ENCODE results near the gene F2R. TPM values are rescaled to one million over a fixed set of nuclear protein-coding genes. Genes with fewer than 3 reads are reported as not detected.

Gene F2R
- total and polyA plus RNA-seq, 2 experiments from 2014 or later: 4.4 to 5.3 TPM

DNA sequence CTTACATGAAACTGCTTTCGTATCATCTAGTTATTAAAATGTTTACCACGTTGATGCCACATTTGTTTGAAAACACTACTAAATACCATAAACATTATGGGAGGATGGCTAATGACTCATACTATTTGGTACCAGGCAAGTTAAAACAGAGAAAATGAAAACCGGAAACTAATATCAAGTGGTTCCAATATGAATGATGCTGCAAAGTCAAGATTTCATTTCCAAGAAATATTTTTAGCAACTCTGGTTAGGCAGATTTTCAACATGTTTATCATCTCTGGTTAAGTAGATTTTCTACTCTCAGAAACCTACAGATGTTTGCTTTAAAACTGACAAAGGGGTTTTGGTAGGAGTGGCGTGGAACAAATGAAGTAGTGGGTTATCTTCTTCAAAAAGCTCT lies 4.9 kb upstream of the F2R start:
- TF ChIP-seq EZH2 (IDR thresholded peaks at IDR 0.05; ENCODE audit: insufficient read depth, poor library complexity, severe bottlenecking) (no peak), EZH2phosphoT487 (IDR thresholded peaks at IDR 0.05; ENCODE audit: insufficient read depth, low read depth) (no peak)
- H2AFZ ChIP-seq: no peak overlapping the region
- H3K4me3 ChIP-seq: no peak overlapping the region
- no peaks in the 10 kb centered on the region for H3K9me3 ChIP-seq (ENCODE audit: low read depth)
- H3K36me3 ChIP-seq (ENCODE audit: low read depth): no peaks in the 10 kb centered on the region
- H3K79me2 ChIP-seq (ENCODE audit: insufficient read depth): no peaks in the 10 kb centered on the region
- no peak overlapping the region for H3K27ac ChIP-seq
- H3K4me1 ChIP-seq (ENCODE audit: insufficient read depth): peaks cover 14% of the 10 kb centered on the region
- 30% methylated on average over 4 of the region's 4 CpGs for WGBS, 2 experiments (ENCODE audit: low coverage in 1 of 2, low lambda C conversion rate in 2 of 2, missing lambda C conversion rate in 2 of 2)
- in situ Hi-C loops (cut with MboI): no loop called here
- peaks cover 61% of the 10 kb centered on the region for H3K27me3 ChIP-seq (replicated peaks; ENCODE audit: insufficient read depth)
- H4K20me1 ChIP-seq (ENCODE audit: insufficient read depth): no peaks in the 10 kb centered on the region
- DNase-seq: peak; percentile 54
- no peak overlapping the region for H3K9ac ChIP-seq
- H3K9me2 ChIP-seq (ENCODE audit: insufficient read depth): no peaks in the 10 kb centered on the region
- no peak overlapping the region for H3K4me2 ChIP-seq (ENCODE audit: unreplicated experiment)
- peaks cover 20% of the 10 kb centered on the region for H3F3A ChIP-seq (ENCODE audit: insufficient read depth)

- Histone ChIP-seq H2AFZ (peak overlapping the region; percentile 81), H3K4me3 (peak overlapping the region; percentile 87), H4K20me1 (ENCODE audit: insufficient read depth) (no peaks in the 10 kb centered on the region), H3K36me3 (ENCODE audit: low read depth) (no peaks in the 10 kb centered on the region), H3K9me3 (ENCODE audit: low read depth) (no peaks in the 10 kb centered on the region), H3K9ac (no peak overlapping the region; the same call in 1 of the 2 replicates), H3K27me3 (replicated peaks; ENCODE audit: insufficient read depth) (peaks cover 28% of the 10 kb centered on the region), H3K9me2 (ENCODE audit: insufficient read depth) (no peaks in the 10 kb centered on the region), H3F3A (ENCODE audit: insufficient read depth) (peaks cover 14% of the 10 kb centered on the region), H3K4me1 (ENCODE audit: insufficient read depth) (peaks cover 7% of the 10 kb centered on the region), H3K27ac (no peak overlapping the region), H3K79me2 (ENCODE audit: insufficient read depth) (no peaks in the 10 kb centered on the region), H3K4me2 (ENCODE audit: unreplicated experiment) (peak overlapping the region; percentile 87)
- TF ChIP-seq EZH2phosphoT487 (IDR thresholded peaks at IDR 0.05; ENCODE audit: insufficient read depth, low read depth) (0 out of 2 replicates have a peak, but pooled peaks have one; percentile 65), EZH2 (IDR thresholded peaks at IDR 0.05; ENCODE audit: insufficient read depth, poor library complexity, severe bottlenecking) (no peak)
- in situ Hi-C loops (cut with MboI): no loop called here
- 19 to 21% methylated on average over 52 of the region's 52 CpGs for WGBS, 2 experiments (ENCODE audit: low coverage in 1 of 2, low lambda C conversion rate in 2 of 2, missing lambda C conversion rate in 2 of 2)
- peak; percentile 27 for DNase-seq
These were observed 1.0 kb upstream of the F2R start for GRCh38 chr5:76714751-76715485.

GRCh38 chr5:76715486-76715735 lies 515 bp upstream of the F2R start:
- no peaks in the 10 kb centered on the region for H4K20me1 ChIP-seq (ENCODE audit: insufficient read depth)
- peak overlapping the region; percentile 87 for H3K4me3 ChIP-seq
- peaks cover 10% of the 10 kb centered on the region; the same call in 1 of the 2 replicates for H3F3A ChIP-seq (ENCODE audit: insufficient read depth)
- H3K27ac ChIP-seq: no peak overlapping the region
- 2 to 4% methylated on average over 14 of the region's 14 CpGs for WGBS, 2 experiments (ENCODE audit: low coverage in 1 of 2, low lambda C conversion rate in 2 of 2, missing lambda C conversion rate in 2 of 2)
- DNase-seq: no peak
- H2AFZ ChIP-seq: peak overlapping the region; percentile 81
- no peaks in the 10 kb centered on the region for H3K9me2 ChIP-seq (ENCODE audit: insufficient read depth)
- peak overlapping the region; percentile 67; the same call in 1 of the 2 replicates for H3K9ac ChIP-seq
- H3K4me2 ChIP-seq (ENCODE audit: unreplicated experiment): peak overlapping the region; percentile 87
- no peaks in the 10 kb centered on the region for H3K9me3 ChIP-seq (ENCODE audit: low read depth)
- peaks cover 28% of the 10 kb centered on the region for H3K27me3 ChIP-seq (replicated peaks; ENCODE audit: insufficient read depth)
- peaks cover 2% of the 10 kb centered on the region; the same call in 1 of the 2 replicates for H3K4me1 ChIP-seq (ENCODE audit: insufficient read depth)
- in situ Hi-C loops (cut with MboI): no loop called here
- no peaks in the 10 kb centered on the region for H3K79me2 ChIP-seq (ENCODE audit: insufficient read depth)
- no peaks in the 10 kb centered on the region for H3K36me3 ChIP-seq (ENCODE audit: low read depth)
- TF ChIP-seq EZH2 (IDR thresholded peaks at IDR 0.05; ENCODE audit: insufficient read depth, poor library complexity, severe bottlenecking) (no peak), EZH2phosphoT487 (IDR thresholded peaks at IDR 0.05; ENCODE audit: insufficient read depth, low read depth) (0 out of 2 replicates have a peak, but pooled peaks have one; percentile 21)

GRCh38 chr5:76716456-76717157 lies 681 bp downstream of the F2R start:
- Histone ChIP-seq H3K36me3 (ENCODE audit: low read depth) (no peaks in the 10 kb centered on the region), H3K4me2 (ENCODE audit: unreplicated experiment) (peak overlapping the region; percentile 87), H3K27ac (no peak overlapping the region), H3K4me3 (peak overlapping the region; percentile 87), H3K9me2 (ENCODE audit: insufficient read depth) (no peaks in the 10 kb centered on the region), H2AFZ (peak overlapping the region; percentile 81), H3K9me3 (ENCODE audit: low read depth) (no peaks in the 10 kb centered on the region), H3K27me3 (replicated peaks; ENCODE audit: insufficient read depth) (peaks cover 28% of the 10 kb centered on the region), H3K79me2 (ENCODE audit: insufficient read depth) (no peaks in the 10 kb centered on the region; the same call in 1 of the 2 replicates), H4K20me1 (ENCODE audit: insufficient read depth) (no peaks in the 10 kb centered on the region), H3F3A (ENCODE audit: insufficient read depth) (no peaks in the 10 kb centered on the region), H3K9ac (peak overlapping the region; percentile 67), H3K4me1 (ENCODE audit: insufficient read depth) (no peaks in the 10 kb centered on the region)
- in situ Hi-C loops (cut with MboI): no loop called here
- TF ChIP-seq EZH2 (IDR thresholded peaks at IDR 0.05; ENCODE audit: insufficient read depth, poor library complexity, severe bottlenecking) (no peak), EZH2phosphoT487 (IDR thresholded peaks at IDR 0.05; ENCODE audit: insufficient read depth, low read depth) (no peak)
- peak; percentile 31 for DNase-seq
- 4 to 5% methylated on average over 29 of the region's 29 CpGs for WGBS, 2 experiments (ENCODE audit: low coverage in 1 of 2, low lambda C conversion rate in 2 of 2, missing lambda C conversion rate in 2 of 2)

All from GM23248 (cell line).